GM20431 (cell line): ENCODE measurements around the gene CLEC1A.

Source experiments
- in situ Hi-C: fragments of 300-500 bp; cut with MseI, MboI; formaldehyde crosslinking; loops from one replicate; pipeline ENCODE4 v1.15.0; 2020; ENCODE audit warnings: low sequenced_read_pairs; ENCODE audit not compliant: unreplicated experiment

The CLEC1A gene

DNA sequence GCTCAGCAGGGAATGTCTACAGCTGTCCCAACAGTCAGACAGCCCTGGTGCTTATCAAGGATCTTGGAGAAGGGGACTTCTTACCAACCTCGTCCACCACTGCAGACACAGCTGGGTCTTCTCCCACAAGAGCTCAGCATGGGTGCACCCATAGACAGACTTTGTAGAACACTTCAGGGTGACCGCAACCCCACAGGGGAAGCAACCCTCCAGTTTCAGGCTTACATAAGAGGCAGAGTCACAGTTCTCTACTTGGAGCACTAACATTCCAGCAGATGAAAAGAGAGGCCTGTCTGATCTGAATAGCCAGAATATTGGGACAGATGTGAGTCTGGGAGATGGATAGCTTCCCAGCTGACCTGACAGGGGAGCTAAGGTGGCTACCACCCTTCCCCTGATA, 3.5 kb upstream of the CLEC1A start:
- in situ Hi-C loops: no loop called here

DNA sequence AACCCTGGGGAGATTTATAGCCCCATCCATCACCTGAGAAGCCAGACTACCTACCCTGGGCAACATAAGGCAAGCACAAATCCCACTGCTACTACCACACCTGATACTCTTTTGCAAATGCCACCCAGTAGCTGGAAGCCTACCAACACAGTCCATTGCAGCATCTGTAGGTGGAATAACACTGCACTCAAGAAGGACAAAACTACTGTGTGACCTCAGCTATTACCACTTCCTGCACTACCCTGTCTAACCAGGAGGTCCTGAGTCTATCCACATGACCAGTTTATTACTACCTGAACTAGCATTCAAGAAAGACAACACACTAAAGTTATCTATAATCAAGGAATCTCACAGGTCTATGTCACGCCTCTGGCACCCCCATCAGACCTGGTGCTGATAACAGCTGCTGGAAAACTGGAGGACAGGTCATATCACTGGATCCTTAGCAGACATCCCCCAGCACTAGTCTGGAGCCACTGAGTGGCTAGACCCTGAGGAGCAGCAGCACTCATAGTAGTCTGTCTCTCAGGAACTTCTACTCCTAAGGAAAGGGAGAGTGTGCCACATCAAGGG, 2.9 kb upstream of the CLEC1A start:
- in situ Hi-C loops: no loop called here

DNA sequence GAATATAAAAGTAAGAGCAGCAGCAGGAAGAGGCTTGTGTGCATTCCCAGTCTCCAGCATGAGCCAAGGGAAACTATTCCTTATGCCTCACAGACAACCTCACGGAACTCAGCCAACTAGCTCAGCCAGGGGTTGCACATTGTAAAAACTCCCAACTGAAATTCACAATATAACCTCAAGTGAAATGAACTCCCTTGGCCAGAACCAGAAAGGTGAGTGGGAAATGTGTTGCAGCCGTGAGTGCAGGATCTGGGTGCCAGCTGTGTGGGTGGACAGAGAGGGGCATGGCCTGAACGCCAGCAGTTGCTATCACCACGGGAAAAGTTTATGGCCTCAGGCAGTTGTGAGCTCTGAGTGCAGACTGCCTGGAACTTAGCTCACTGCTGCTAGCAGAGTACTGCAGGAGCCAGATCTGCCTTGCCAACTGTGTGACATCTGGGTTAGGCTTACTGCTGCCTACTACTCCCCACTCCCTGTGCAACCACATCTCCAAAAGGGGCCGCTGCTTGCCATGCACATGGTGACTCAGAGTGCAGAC, 2.3 kb upstream of the CLEC1A start:
- in situ Hi-C loops: no loop called here

DNA sequence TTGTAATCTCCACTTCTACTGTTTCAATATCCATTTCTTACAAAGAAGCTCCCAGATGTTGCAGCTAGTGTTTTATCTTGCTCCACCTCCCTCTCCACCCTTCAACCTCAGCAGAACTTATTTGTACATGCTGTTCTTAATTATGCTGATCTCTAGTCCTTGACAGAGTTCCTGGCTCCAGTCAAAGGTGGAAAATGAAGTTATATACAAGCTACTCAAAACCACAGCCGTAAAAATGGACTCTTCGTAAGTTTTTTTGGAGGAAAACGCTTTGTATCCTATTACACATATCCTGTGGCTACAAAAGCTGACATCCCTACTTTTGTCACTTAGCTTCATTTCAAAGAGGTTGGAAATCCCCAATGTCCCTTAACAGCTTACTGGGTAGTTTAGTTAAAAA, 1.3 kb downstream of the CLEC1A start:
- in situ Hi-C loops: no loop called here

DNA sequence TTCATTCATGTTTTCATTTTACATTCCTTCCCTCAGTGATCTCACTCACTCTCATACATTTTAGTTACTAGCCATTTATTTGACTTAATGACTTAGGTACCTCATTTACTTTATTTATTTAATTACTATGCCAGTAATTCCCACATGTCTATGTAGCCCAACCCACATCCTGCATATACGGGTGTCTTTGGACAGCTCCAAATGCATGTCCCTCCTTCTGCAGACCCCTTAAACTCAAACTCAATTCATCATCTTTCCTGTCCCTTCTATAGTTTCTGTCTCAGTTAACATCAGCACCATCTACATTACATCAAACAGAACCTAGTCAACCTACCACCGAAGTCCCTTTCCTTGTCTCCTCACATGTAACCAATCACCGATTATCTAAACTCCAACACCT, 2.8 kb downstream of the CLEC1A start:
- in situ Hi-C loops: no loop called here

DNA sequence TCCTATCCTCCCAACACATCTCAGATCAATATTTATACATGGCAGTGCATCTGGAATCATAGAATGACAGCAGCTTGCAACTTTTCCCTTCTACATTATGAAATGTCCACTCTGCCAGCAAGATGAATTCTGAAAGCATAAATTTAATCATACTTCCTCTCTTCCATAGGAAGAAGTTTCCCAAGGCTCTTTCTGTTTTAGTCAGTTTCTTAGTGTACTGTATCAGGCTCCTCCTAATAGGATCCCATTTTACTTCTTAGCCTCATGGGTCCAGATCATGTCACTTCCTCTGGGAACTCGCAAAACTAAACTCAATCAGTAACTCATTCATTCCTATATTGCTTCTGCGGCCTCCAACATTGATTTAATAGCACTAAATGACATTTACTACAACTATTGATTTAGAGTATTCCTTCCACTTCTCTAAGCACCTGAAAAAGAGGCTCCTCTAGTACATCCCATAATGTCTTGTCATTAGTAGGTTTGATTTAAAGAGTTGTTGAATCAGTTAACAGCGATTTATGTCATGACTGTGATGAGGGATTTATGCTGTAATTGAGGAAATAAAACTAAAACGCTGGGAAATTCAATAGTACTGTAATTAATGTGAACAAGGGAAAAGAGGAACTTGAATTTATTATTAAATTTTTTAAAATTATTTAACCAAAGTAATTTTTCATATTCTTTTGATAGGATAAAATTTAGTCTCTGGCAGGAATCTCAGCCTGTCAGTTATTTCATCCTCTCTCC, 4.0 kb downstream of the CLEC1A start:
- in situ Hi-C loops: no loop called here

DNA sequence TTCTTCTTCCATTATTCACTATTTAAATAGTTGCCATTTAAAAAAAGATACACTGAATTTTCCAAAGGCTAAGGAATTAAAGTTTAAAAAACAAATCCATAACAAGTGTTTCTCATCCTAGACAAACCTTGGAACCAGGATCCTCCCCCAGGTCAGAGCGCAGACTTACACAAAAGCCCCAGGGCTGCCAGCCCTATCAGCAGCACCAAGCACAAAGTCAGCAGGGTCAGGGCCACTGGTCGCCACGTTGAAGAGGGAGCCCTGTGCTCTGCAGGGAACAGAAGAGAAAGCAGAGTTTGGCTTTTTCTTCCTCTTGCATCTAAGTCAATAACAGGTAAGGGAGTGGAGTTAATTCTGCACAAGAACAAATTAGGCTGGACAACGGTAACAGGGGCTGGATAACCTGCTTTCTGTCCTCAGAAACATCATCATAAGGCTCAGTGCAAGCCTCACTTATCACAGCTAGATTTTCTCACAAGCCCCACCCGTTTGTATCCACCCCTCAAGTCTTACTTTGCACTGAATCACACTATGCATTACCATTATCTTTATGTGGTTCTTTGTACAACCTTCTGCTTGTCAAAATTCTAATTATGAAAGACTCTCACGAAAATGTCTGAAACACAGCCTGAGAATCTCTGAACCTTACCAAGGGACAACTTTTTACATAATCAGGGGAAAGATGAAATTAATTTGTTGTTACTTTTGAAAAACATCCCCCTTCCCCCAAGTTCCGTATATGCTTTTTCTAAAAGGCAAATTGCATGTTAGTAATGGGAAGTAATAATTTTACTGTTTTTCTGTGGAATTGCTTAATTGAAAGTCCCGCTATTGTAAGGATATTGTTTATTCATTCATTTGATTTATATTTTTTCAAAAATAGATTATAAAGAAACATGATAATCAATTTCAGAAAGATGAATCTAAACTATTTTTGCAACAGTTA, 9.6 kb downstream of the CLEC1A start:
- in situ Hi-C loops: no loop called here

DNA sequence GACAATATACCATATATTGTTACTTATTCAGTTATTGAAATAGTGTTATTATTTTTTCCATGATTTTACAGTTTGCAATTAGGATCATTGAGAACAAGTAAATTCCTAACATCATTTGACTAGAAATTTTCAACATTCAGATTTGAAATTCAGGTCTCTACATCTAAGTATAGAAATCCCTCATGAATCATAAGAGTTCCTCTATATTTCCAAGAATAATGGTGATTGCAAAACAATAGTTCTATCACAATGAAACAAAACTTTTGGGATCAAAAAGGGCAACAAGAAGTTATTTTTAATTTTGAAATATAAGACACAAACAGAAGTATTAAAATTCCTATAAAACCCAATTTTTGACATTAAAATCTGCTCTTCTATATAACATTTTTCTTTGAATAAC, 10.8 kb downstream of the CLEC1A start:
- in situ Hi-C loops: no loop called here

DNA sequence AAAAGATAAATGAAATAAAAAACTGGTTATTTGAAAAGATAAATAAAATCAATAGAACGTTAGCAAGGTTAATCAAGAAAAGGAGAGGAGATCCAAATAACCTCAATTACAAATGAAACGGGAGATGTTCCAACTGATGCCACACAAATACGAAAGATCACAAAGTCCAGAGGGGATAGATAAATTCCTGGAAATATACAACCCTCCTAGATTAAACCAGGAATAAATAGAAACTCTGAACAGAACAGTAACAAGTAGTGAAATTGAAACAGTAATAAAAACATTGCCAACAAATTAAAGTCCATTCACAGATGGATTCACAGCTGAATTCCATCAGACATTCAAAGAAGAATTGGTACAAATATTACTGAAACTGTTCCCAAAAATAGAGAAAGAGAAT, 12.4 kb downstream of the CLEC1A start:
- in situ Hi-C loops: no loop called here

DNA sequence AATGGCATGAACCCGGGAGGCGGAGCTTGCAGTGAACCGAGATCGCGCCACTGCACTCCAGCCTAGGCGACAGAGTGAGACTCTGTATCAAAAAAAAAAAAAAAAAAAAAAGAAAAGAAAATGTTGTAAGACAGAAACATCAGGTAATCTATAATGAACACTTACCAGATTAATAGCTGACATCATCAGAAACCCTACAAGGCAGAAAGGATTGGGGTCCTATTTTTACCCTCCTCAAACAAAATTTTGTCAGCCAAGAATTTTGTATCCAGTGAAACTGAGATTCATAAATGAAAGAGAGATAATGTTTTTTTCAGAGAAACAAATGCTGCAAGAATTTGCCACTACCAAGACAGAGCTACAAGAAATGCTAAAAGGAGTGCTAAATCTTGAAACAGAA, 14.1 kb downstream of the CLEC1A start:
- in situ Hi-C loops: no loop called here

DNA sequence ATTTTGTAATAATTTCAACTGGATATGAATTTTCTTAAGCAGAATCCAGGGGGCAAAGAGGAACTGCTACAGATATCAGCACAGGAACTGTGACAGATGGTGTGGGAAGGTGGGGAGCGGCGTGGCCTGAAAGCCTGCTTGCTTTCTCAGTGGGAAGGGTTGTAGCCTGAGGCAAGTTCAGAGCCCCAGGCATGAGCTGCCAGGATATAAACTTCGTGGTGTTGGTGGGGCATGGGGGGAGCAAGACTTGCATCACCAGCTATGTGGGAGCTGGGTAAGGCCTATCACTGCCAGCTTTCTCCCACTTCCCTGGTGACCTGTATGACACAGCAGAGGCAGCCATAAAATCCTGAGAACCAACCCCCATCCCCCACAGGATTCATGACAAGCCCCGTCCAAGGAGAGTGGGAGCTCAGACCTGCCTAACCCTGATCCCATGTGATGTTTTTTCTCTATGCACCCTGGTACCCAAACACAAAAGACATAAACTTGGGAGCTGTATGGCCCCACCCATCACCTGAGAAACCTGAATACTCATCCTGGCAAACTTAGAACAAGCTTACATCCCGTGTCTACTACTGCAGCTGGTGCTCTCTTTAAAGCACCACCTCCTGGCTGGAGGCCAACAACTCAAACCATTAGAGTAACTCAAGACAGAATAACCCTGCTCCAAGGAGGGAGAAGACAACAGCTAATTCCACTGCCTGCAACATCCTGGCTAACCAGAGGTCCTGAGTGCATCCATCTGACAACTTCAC, 16.5 kb downstream of the CLEC1A start:
- in situ Hi-C loops: no loop called here

DNA sequence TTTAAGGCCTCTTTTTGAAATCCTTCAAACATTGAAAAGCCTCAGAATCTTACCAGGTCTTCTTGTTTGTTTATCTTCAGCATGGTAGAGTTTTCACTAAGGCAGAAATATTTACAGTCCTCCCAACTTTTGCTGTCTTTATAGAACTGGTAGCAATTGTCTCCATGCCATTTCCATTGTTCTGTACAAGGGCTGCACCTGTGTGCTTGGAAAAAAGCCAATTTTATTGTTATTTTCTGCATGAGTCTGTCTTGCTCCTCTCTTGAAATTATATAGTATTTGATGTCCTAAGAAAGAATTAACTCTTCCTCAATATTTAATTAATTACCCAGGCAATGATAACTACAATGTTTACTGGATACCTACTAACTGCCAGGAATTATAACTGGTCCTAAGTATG, 23.3 kb downstream of the CLEC1A start:
- in situ Hi-C loops: no loop called here

DNA sequence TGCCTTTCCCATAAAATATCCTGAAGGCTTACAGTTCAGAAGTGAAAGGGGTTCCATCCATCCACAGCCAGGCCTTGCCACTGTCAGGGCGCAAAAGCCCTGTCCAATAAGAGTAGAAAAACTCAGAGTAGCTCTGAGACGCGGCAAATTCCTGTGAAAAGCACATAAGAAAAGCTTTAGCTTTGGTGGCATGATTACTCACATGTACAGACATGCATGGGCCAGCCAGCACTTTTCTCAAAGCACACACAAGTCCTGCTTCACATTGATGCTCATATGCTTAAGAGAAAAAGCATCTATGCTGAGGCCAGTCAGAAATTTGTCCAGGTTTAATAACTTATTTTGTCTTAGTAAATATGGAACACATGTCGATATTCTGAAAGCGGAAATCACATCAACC, 25.5 kb downstream of the CLEC1A start:
- in situ Hi-C loops: no loop called here

DNA sequence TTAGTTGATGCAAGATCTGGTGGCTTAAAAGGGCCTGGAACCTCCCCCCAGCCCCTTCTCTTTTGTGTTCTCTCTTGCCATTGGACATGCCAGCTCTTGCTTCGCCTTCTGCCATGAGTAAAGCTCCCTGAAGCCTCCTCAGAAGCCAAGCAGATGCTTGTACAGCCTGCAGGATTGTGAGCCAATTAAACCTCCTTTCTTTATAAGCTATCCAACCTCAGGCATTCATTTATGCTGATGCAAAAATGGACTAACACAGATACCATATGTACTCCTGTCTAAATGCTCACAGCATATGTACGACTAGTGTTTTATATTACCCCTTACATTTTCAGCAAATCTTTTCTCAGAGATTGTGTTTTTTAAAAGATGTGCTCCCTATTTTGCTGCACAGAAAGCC, 26.7 kb downstream of the CLEC1A start:
- in situ Hi-C loops: no loop called here

DNA sequence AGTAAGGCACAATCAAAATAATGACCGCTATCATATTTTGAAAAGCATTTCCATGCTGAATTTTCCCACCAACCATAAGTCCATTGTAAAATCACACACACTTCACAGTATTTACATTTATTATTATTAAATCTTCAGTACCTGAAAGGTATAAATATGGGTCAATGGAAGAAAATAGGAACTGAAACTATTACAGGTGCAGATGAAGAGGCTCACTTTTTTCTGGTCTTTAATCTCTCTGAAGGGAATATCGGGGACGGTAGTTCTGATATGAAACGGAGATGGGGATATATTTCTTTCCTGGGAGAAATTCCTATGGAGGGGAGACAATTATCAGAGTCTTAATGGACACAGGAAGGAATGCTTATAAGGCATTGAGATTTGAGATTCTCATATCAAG, 28.4 kb downstream of the CLEC1A start:
- in situ Hi-C loops: no loop called here

DNA sequence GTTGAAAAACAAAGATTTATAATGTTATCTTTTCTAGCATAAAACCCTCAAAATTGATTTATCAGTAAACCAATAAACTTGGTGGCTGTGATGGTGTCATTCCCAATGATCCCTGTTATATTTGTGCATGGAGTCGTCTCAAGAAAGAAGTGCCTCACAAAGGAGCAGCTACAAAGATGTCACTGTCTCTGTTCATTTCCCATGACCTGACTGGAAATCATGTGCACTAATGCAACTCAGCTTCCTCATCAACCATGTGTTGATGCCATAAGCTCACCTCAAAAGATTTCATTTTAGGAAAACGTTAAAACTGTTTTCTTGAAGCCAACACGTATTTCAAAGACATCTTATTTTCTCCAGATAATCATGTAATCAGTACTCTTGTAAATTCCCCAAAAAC, 28.8 kb downstream of the CLEC1A start:
- in situ Hi-C loops: no loop called here

DNA sequence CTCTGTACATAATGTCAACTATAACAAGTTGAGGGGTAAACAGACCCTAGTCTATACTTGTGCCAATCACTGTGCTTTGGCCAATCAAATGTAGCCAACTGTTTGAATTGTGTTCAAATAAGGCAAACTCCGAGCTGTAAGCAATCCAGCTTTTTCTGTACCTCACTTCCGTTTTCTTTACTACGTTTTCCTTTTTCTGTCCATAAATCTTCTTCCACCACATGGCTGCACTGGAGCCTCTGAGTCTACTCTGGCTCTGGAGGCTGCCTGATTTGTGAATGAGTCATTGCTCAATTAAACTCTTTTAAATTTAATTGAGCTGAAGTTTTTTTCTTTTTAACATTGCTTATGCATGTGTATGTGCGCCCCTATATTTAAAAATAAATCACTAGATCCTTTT, 29.7 kb downstream of the CLEC1A start:
- in situ Hi-C loops: no loop called here

DNA sequence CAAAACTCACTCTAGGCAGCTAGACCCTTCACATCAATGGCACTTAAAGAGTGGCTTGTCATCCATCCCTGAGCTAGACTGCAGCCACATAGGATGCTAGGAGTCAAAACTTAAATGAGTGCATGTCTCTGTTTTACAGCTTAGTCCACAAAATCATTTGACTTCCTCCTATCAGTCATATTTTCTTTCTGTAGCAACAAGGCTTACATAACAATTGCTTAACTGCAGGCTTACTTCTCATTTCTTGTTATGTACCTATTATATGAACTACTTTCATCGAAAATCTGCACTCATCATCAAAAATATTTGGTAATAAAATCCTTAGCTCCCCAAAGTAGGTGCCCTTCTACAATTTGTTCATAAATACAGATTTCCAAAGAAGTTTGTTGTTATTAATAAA, 30.1 kb downstream of the CLEC1A start:
- in situ Hi-C loops: no loop called here

DNA sequence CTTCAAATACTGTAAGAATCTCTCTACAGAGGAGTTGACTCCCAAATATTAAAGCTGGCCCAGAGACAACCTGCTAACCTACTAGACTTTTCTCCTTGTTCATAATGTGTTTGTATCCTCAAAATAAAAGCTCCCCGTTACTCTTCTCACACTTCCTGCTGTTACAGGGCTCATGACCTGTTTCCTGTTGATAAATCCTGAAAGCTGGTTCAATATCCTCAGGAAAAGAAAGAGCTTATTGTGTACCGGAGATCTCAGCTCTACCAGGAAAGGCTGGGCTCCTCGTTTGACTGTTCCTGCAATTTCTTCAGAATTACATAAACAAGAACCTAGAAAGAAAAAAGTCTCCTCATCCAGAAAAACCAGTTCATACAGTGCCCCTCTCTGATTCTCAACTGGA, 30.8 kb downstream of the CLEC1A start:
- in situ Hi-C loops: no loop called here

DNA sequence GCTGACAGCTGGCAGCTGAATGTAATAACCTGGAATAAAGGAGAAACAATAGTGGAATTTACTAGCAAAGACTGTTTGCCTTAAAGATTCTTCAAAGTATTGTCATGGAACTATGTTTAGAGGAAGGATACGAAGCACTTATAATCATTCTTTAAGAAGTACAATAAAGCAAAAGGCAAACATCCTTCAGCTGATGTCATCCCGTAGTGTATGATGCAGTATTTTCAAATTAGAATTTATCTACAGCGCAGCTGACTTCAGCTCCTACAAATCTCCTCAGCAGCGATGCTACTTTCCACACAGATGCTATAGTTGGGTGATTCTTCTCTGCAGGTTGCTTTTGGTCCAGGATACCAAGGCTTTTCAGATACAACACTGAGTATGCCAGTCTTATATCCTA, 31.5 kb downstream of the CLEC1A start:
- in situ Hi-C loops: no loop called here
